G401 (cell line): ENCODE results near the gene MGST1. TPM values are rescaled to one million over a fixed set of nuclear protein-coding genes. Genes with fewer than 3 reads are reported as not detected.
"Not testable (repeated sequence)": the region's sequence is repeated elsewhere in the genome, so short reads cannot be mapped to it uniquely, and the experiment has no call there.

Experiments used
- DNase-seq: peaks from one replicate; pipeline ENCODE4 v3.0.0-alpha.2; 2015; ENCODE audit warnings: low spot score
- in situ Hi-C: cut with HindIII; loops from 2 replicates; pipeline ENCODE4 v1.10.0; 2016; ENCODE audit warnings: low sequenced_read_pairs, mixed read lengths
- total RNA-seq: library from RNA; depleted of rRNA; stranded (reverse); fragments of >200 nt; shearing (Covaris generic); gene quantifications from 2 replicates; pipeline ENCODE4 v1.2.3, GENCODE V29; 2014

MGST1 gene
- total RNA-seq, 1 experiment from 2014 or later: not detected

- DNase-seq: no peak
- in situ Hi-C loops: no loop called here
Observed at GRCh38 chr12:16348435-16349130, 1.1 kb downstream of the MGST1 start.

GRCh38 chr12:16349131-16349460, 1.7 kb downstream of the MGST1 start:
- in situ Hi-C loops: no loop called here
- no peak for DNase-seq

GRCh38 chr12:16350682-16351081, 3.2 kb downstream of the MGST1 start:
- peak; percentile 16 for DNase-seq
- in situ Hi-C loops: no loop called here

- in situ Hi-C loops: no loop called here
- no peak for DNase-seq
Observed at GRCh38 chr12:16352481-16352880, 5.0 kb downstream of the MGST1 start.

GRCh38 chr12:16358878-16359277, 11.4 kb downstream of the MGST1 start:
- in situ Hi-C loops: no loop called here
- DNase-seq: no peak

GRCh38 chr12:16359512-16360491, 12.4 kb downstream of the MGST1 start:
- in situ Hi-C loops: no loop called here
- no peak for DNase-seq

- in situ Hi-C loops: no loop called here
- no peak for DNase-seq
Observed at GRCh38 chr12:16361142-16361783, 13.8 kb downstream of the MGST1 start.

- in situ Hi-C loops: no loop called here
- no peak for DNase-seq
Observed at GRCh38 chr12:16362550-16362949, 15.1 kb downstream of the MGST1 start.

- in situ Hi-C loops: no loop called here
- no peak for DNase-seq
Observed at GRCh38 chr12:16369156-16369555, 21.7 kb downstream of the MGST1 start.

- in situ Hi-C loops: no loop called here
- DNase-seq: no peak
Observed at GRCh38 chr12:16370096-16370495, 22.7 kb downstream of the MGST1 start.

- DNase-seq, in situ Hi-C loops: not testable (repeated sequence)
Observed at GRCh38 chr12:16382652-16383312, 35.3 kb downstream of the MGST1 start.

- no peak for DNase-seq
- in situ Hi-C loops: no loop called here
Observed at GRCh38 chr12:16384732-16385131, 37.3 kb downstream of the MGST1 start.

GRCh38 chr12:16385782-16386646, 38.6 kb downstream of the MGST1 start:
- DNase-seq: peak; percentile 34
- in situ Hi-C loops: no loop called here

- in situ Hi-C loops: no loop called here
- DNase-seq: no peak
Observed at GRCh38 chr12:16387919-16388318, 40.5 kb downstream of the MGST1 start.

GRCh38 chr12:16389594-16389993, 42.1 kb downstream of the MGST1 start:
- in situ Hi-C loops: no loop called here
- no peak for DNase-seq

GRCh38 chr12:16392846-16393535, 45.5 kb downstream of the MGST1 start:
- in situ Hi-C loops: no loop called here
- no peak for DNase-seq

- no peak for DNase-seq
- in situ Hi-C loops: no loop called here
Observed at GRCh38 chr12:16399101-16399500, 51.7 kb downstream of the MGST1 start.

GRCh38 chr12:16401835-16402234, 54.4 kb downstream of the MGST1 start:
- DNase-seq, in situ Hi-C loops: not testable (repeated sequence)
